Neural progenitor cell (in vitro differentiated cells): ENCODE measurements around the gene RBP5.

Experiments used
- CTCF ChIP-seq: fragments of 200-600 bp; sonication (generic); IDR thresholded peaks from 2 replicates; pipeline ENCODE4 v1.5.1; 2017; ENCODE audit warnings: antibody characterized with exemption, mild to moderate bottlenecking
- EZH2 ChIP-seq: fragments of 200-600 bp; sonication (generic); IDR thresholded peaks from 2 replicates; pipeline ENCODE4 v1.6.1; 2017; ENCODE audit warnings: antibody characterized with exemption, mild to moderate bottlenecking, moderate library complexity
- EZH2phosphoT487 ChIP-seq: fragments of 200-600 bp; sonication (generic); IDR thresholded peaks from 2 replicates; pipeline ENCODE4 v1.6.1; 2017; ENCODE audit warnings: antibody characterized with exemption

- TF ChIP-seq CTCF, result no peak
- TF ChIP-seq EZH2, result no peak
- TF ChIP-seq EZH2phosphoT487, result no peak
Observed at GRCh38 chr12:7155471-7156034, 26.9 kb upstream of the RBP5 start.
